ENCODE results near the gene GSAP.

Gene GSAP

DNA sequence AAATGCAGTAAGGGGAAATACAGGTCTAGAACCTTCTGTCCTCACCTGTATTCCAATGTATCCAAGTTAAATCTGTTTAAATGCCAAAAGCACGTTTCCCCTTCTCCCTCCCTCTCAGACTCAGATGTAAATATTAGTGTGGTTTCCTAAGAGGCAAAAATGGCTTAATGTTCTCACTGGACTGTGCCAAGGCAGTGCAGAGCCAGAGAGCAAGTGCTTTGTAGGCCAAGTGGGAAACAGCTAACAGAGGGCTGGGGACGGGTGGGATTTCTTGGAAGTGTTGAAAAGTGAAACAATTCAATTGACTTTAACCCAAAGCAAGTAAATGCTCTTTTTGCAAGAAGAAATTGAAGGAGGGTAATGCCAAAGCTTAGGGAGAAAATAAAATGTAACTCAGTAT lies 103.1 kb downstream of the GSAP start:
- no peak for TF ChIP-seq POLR2A (IDR thresholded peaks at IDR 0.05; ENCODE audit: low read depth, low read length)
- no peak for FAIRE-seq
- DNase-seq (ENCODE audit: insufficient read length, low spot score), result no peak

DNA sequence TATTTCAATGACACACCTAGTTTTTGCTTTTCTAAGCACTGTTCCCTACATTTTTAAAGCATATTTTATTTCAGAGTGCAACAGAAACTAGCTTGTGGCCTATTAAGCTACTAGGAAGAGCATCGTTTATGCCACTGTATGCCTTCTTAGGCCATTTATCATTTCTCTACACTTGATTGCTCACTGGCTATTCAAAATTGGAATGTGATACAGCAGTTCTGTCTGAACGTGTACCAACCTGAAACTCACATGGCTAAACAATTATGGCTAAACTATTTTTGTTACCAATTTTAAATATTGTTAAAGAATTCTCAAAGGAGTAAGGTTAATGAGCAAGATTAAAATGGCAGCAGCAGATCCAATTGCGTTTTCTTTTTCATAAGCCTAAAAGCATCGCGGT lies 105.2 kb downstream of the GSAP start:
- no peak for TF ChIP-seq POLR2A (IDR thresholded peaks at IDR 0.05; ENCODE audit: low read depth, low read length)
- DNase-seq (ENCODE audit: insufficient read length, low spot score) (no peak), FAIRE-seq (no peak)

DNA sequence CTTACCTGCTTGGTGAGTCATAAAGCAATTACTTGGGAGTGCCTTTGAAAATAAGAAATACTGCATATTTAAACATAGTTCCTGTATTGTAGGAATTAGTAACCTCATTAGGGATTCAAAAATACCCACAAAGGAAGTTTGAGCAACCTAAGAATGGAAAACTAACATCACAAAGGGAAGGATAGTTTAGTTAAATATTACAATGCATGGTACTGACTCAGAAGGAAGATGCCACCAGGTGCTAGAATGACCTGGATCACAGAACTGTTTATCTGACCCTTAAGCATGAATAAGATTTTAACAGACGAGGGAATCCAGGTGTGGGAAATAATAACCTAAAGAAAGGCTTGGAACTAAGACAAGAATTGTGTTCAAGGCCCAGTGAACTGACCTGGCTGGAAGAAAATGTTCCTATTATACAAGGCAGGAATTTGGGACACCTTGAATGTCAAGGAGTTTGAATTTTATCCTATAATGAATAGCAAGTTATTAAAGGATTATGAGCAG lies 106.4 kb downstream of the GSAP start:
- FAIRE-seq (no peak), DNase-seq (ENCODE audit: insufficient read length, low spot score) (no peak)
- no peak for TF ChIP-seq POLR2A (IDR thresholded peaks at IDR 0.05; ENCODE audit: low read depth, low read length)

DNA sequence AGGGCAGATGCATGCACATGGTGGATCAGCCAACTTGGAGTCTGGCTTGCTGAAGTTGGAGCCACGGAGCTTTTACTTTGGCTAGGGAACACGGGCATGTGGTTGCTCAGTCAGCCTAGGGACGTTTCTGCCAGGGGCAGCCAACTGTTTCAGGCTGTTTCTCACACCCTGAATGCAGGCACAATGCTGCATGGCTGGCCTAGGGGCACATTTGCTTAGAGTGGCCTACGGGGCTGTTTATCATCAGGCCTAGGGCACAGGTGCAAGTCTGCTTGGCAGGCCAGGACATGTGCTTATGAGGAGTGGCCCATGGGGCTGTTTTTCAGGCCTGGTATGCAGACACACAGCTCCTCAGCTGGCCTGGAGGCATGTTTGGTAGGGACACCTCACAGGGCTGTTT lies 107.4 kb downstream of the GSAP start:
- no peak for TF ChIP-seq POLR2A (IDR thresholded peaks at IDR 0.05; ENCODE audit: low read depth, low read length)
- no peak for FAIRE-seq
- DNase-seq (ENCODE audit: insufficient read length, low spot score), result no peak

DNA sequence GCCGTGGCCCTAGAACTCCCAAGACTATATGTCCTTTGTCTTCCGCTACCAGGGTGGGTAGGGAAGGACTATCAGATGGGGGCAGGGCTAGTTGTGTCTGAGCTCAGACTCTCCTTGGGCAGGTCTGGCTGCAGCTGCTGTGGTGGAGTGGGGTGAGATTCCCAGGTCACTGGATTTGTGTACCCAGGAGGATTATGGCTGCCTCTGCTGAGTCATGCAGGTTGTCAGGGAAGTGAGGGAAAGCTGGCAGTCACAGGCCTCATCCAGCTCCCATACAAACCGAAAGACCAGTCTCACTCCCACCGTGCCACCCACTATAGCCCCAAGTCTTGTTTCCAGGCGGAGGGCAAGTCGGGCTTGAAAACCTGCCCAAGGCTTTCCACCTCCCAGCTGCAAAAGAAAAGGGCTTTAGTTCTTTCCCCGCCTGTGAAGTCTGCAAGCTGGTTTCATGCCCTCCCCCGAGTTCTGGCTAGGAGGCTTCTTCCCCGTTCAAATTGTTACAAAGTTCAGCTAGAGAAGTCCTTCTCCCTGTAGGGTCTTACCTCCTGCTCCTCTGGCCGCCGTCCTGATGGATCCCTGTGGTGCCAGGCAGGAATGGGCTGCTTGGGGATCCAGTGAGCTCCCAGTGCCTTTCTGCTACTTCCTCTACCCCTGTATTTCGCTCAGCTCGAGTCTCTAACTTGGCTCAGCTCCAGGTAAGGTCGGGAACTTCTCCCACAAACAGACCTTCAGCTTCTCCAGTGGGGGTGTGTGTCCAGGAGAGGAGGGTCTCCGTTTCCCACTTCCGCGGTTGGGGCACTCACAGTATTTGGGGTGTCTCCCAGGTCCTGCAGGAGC lies 109.7 kb downstream of the GSAP start:
- no peak for FAIRE-seq
- no peak for TF ChIP-seq POLR2A (IDR thresholded peaks at IDR 0.05; ENCODE audit: low read depth, low read length)
- DNase-seq (ENCODE audit: insufficient read length, low spot score), result no peak

DNA sequence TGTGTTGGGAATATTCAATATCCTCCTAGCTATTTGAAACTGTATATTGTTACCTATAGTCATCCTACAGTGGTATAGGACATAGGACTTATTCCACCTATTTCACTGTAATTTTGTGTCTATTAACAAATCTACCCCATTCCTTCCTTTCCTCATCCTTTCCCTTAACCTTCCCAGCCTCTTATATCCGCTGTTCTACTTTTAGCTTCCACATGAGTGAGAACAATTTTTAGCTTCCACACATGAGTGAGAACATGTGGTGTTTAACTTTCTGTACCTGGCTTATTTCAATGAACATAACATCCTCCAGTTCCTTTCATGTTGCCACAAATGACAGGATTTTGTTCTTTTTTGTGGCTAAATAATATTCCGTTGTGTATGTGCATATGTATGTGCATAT lies 120.6 kb downstream of the GSAP start:
- TF ChIP-seq POLR2A (IDR thresholded peaks at IDR 0.05; ENCODE audit: low read depth, low read length), result no peak
- FAIRE-seq (no peak), DNase-seq (ENCODE audit: insufficient read length, low spot score) (no peak)

DNA sequence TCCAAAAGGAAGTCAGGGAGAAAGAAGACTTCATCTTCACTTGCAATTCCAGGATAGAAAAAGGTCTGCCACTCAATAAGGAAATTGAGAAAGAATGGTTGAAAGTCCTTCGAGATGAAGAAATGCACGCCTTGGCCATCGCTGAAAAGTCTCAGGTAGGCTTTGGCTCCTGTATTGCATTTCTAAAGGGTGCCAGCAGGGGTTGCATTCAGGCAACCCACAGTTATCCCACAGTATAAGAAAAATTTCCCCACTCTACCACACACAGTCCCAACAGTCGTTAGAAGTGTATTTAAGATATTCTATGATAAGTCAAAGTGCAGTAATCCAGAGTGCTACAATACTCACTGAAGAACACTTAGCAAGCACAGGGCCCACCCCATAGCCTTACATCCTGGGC lies 123.1 kb downstream of the GSAP start:
- DNase-seq (ENCODE audit: insufficient read length, low spot score), result no peak
- TF ChIP-seq POLR2A (IDR thresholded peaks at IDR 0.05; ENCODE audit: low read depth, low read length), result no peak
- no peak for FAIRE-seq

DNA sequence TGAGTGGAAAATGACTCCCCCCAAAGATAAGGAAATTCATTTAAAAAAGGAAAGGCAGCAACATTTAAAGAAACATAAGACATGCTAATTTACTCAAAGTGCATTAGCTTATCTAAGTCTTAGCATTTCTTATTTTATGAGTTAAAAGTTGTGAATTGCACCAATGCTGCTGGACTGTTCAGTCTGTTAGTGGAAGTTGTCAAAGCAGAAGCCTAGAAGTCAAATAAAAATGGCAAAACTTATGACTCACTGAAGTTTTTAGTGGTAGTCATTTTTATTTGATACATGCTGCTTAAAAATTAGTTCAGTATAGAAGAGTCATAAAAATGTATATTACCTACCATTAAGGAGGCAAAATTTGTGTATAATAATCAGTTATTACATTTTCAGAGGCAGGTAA lies 125.7 kb downstream of the GSAP start:
- FAIRE-seq, result no peak
- TF ChIP-seq POLR2A (IDR thresholded peaks at IDR 0.05; ENCODE audit: low read depth, low read length), result no peak
- no peak for DNase-seq (ENCODE audit: insufficient read length, low spot score)

DNA sequence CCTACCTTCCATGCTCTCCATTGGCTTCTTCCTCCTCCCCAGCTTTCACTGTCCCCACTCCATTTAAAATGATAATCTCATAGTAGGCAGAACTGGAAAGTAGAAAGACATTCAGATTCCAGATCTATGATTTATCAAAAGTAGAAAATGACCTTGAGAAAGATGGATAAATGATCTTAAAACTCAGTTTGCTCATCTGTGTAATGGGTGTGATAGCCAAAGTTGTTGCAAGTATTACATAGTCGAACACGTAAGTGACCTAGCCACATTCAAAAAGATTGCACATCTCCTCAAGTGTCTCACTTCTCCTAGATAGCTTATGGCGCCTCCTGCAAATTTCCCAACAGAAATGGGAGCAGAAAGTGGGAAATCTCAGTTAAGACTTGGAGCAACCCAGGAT lies 126.8 kb downstream of the GSAP start:
- no peak for TF ChIP-seq POLR2A (IDR thresholded peaks at IDR 0.05; ENCODE audit: low read depth, low read length)
- no peak for DNase-seq (ENCODE audit: insufficient read length, low spot score)
- no peak for FAIRE-seq

DNA sequence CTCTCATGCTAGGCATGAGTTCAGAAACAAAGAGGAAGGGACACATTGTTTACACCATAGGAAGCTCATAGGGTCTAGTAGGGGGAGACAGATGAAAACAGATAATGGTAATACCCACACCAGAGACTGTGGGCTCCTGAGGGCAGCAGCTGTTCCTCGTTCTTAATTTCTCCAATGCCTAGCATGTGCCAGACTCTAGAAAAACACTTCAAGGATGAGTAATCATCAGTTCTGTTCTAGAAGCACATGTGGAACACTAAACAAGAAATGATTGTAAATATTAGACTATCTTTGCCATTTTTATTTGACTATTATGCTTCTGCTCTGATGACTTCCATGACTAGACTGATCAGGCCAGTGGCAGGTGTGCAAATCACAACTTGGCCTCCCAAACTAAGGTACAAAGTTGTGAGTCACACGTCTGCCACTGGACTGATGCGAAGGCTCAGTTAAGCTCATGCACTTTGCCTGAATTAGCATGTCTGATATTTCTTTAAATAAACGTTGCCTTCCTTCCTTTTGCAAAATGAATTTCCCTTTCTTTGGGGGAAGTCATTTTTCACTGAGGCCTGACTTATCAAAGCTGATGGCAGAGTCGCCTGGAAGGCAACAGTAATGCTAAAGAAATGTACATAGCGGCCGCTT lies 127.4 kb downstream of the GSAP start:
- no peak for TF ChIP-seq POLR2A (IDR thresholded peaks at IDR 0.05; ENCODE audit: low read depth, low read length)
- no peak for FAIRE-seq
- DNase-seq (ENCODE audit: insufficient read length, low spot score), result no peak

DNA sequence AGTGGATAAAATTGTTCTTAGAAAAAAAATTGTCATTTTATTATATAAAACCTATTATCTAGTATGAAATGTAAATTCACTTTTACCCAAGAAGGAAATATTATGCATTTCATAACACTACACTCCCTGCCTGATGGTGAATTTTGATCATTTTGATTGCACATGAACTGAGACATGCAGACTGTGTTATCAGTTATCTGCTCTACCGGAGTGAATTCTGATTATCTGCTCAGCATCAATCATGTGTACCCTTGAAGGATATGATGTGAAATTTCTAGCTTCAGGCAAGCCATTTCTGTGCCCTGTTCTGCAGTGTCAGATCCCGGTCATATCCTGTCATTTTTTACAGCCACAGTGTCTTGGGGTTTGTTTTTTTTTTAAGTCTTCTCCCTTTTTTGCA lies 131.5 kb downstream of the GSAP start:
- DNase-seq (ENCODE audit: insufficient read length, low spot score) (no peak), FAIRE-seq (no peak)
- no peak for TF ChIP-seq POLR2A (IDR thresholded peaks at IDR 0.05; ENCODE audit: low read depth, low read length)

DNA sequence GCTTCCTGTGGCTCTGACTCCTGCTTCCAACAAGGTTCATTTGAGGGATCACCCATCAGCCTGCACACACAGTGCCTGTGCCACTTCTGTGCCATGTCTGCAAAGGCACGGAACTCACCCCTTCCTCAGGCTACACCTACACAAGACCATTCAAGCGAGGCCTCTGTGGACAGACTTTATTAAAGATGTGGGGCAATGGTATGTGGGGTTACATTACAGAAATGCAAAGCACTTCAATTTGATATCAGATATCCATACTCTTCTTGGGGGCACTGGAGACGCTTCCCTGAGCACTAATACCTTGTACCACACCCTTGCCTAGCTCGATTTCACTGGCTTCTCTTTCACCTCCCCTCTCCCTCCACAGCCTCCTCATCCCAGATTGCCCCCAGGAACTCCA lies 132.1 kb downstream of the GSAP start:
- FAIRE-seq (no peak), DNase-seq (ENCODE audit: insufficient read length, low spot score) (no peak)
- TF ChIP-seq POLR2A (IDR thresholded peaks at IDR 0.05; ENCODE audit: low read depth, low read length), result no peak

DNA sequence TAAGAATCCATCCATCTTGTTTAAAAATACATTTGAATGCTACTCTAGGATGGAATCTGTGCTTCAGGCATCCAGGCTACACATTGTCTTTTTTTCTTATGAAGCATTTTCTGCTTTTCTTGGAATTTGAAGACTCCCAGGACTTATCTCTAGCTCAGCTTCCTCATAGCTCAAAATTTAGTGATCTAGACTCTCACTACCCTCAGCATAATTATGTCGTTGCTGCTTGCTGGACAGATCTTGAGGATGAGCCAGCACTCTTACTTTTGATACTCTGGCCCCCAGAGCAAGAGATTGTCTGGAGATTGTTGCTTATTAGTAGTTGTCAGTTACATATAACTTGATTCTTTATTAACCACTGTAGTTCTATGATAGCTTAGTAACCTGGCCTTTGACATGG lies 133.3 kb downstream of the GSAP start:
- no peak for TF ChIP-seq POLR2A (IDR thresholded peaks at IDR 0.05; ENCODE audit: low read depth, low read length)
- FAIRE-seq (no peak), DNase-seq (ENCODE audit: insufficient read length, low spot score) (no peak)

DNA sequence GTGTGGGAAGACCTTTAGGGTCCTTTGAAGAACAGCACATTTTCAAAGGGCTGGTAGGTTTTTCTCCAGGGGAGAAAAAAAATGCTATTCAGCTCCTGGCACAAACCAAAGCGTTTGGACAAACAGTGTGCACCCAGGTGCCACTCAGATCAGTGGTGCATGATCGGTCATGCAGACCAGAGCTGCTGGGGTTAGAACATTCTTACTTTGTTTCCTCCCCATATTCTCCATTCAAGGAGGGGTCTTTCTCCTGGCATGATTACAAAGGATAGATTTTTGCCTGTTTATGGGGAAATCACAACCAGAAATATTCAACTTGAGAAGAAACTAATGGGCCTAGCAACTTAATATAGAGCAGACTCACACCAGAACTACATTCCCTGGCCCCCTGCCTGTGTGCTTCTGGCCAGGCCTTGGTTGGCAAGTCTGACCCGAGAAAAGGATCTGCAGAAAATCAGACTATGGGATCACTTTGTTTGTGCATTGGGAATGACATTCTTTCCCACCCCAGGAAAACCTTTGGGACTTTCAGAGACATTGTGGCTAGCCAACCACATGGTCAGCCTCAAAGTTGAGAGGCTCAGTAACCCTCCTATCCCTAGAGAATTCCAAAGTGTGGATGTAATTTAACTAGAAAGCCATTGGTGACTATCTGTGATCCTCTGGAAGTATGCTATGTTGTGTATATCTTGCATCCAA lies 134.2 kb downstream of the GSAP start:
- FAIRE-seq (no peak), DNase-seq (ENCODE audit: insufficient read length, low spot score) (no peak)
- TF ChIP-seq POLR2A (IDR thresholded peaks at IDR 0.05; ENCODE audit: low read depth, low read length), result no peak
